Trophoblast cell (in vitro differentiated cells and primary cell): ENCODE measurements around the gene TRAPPC4.
"Not testable (repeated sequence)": the region's sequence is repeated elsewhere in the genome, so short reads cannot be mapped to it uniquely, and the experiment has no call there.

ENCODE experiments used
- DNase-seq, 2 donors: peaks; one replicate each; pipeline ENCODE4 v3.0.0-alpha.2; 2016
- H2AFZ ChIP-seq: 2 replicates; pipeline ENCODE4 v1.6.1; 2013; ENCODE audit warnings: low read length, moderate library complexity, mild to moderate bottlenecking; ENCODE audit not compliant: insufficient read depth, poor library complexity
- H2AK5ac ChIP-seq: 2 replicates; pipeline ENCODE4 v1.6.1; 2013; ENCODE audit warnings: mild to moderate bottlenecking, low read length
- H2BK120ac ChIP-seq: 2 replicates; pipeline ENCODE4 v1.6.1; 2013; ENCODE audit warnings: low read length, mild to moderate bottlenecking, moderate library complexity; ENCODE audit not compliant: insufficient read depth, poor library complexity
- H2BK12ac ChIP-seq: 2 replicates; pipeline ENCODE4 v1.6.1; 2013; ENCODE audit warnings: mild to moderate bottlenecking, low read length, moderate library complexity
- H2BK5ac ChIP-seq: 2 replicates; pipeline ENCODE4 v1.6.1; 2013; ENCODE audit warnings: low read length, low read depth, moderate library complexity, mild to moderate bottlenecking; ENCODE audit not compliant: poor library complexity
- H3K14ac ChIP-seq: 2 replicates; pipeline ENCODE4 v1.6.1; 2013; ENCODE audit warnings: mild to moderate bottlenecking, low read length
- H3K18ac ChIP-seq: 2 replicates; pipeline ENCODE4 v1.6.1; 2013; ENCODE audit warnings: mild to moderate bottlenecking, low read length
- H3K23ac ChIP-seq: 2 replicates; pipeline ENCODE4 v1.6.1; 2013; ENCODE audit warnings: low read length
- H3K27ac ChIP-seq: 2 replicates; pipeline ENCODE4 v1.5.1; 2013; ENCODE audit warnings: low read depth, mild to moderate bottlenecking, inconsistent platforms, low read length, moderate library complexity
- H3K27me3 ChIP-seq: 2 replicates; pipeline ENCODE4 v1.6.1; 2013; ENCODE audit warnings: inconsistent platforms, mild to moderate bottlenecking, low read length, moderate library complexity; ENCODE audit not compliant: insufficient read depth
- H3K36me3 ChIP-seq, 2 experiments: 1 replicate in 1 of 2; 2 replicates in 1 of 2; pipeline ENCODE4 v1.6.1; 2013; ENCODE audit warnings: low read length in 2 of 2, mild to moderate bottlenecking in 2 of 2, moderate library complexity in 1 of 2; ENCODE audit not compliant: insufficient read depth in 2 of 2, control insufficient read depth in 1 of 2
- H3K4ac ChIP-seq: 2 replicates; pipeline ENCODE4 v1.6.1; 2013; ENCODE audit warnings: low read depth, mild to moderate bottlenecking, low read length, moderate library complexity
- H3K4me1 ChIP-seq, 2 experiments: 1 replicate in 1 of 2; 2 replicates in 1 of 2; pipeline ENCODE4 v1.6.1; 2013; ENCODE audit warnings: low read length in 2 of 2, mild to moderate bottlenecking in 2 of 2, moderate library complexity in 1 of 2; ENCODE audit not compliant: insufficient read depth in 2 of 2, control insufficient read depth in 1 of 2
- H3K4me2 ChIP-seq: 2 replicates; pipeline ENCODE4 v1.6.1; 2013; ENCODE audit warnings: inconsistent platforms, mild to moderate bottlenecking, low read length, moderate library complexity
- H3K4me3 ChIP-seq: 2 replicates; pipeline ENCODE4 v1.5.1; 2013; ENCODE audit warnings: mild to moderate bottlenecking, low read depth, low read length, inconsistent platforms
- H3K79me1 ChIP-seq: one replicate; pipeline ENCODE4 v1.6.1; 2013; ENCODE audit warnings: low read length
- H3K79me2 ChIP-seq: 2 replicates; pipeline ENCODE4 v1.6.1; 2013; ENCODE audit warnings: low read length, mild to moderate bottlenecking; ENCODE audit not compliant: control insufficient read depth, insufficient read depth, poor library complexity
- H3K9ac ChIP-seq: 2 replicates; pipeline ENCODE4 v1.6.1; 2013; ENCODE audit warnings: mild to moderate bottlenecking, low read length
- H3K9me3 ChIP-seq: 2 replicates; pipeline ENCODE4 v1.6.1; 2013; ENCODE audit warnings: low read depth, mild to moderate bottlenecking, control low read depth, inconsistent platforms, low read length; ENCODE audit not compliant: insufficient read depth
- H4K12ac ChIP-seq: 2 replicates; pipeline ENCODE4 v1.6.1; 2013; ENCODE audit warnings: low read depth, mild to moderate bottlenecking, low read length, moderate library complexity
- H4K8ac ChIP-seq: 2 replicates; pipeline ENCODE4 v1.6.1; 2013; ENCODE audit warnings: low read depth, mild to moderate bottlenecking, low read length, moderate library complexity
- H4K91ac ChIP-seq: one replicate; pipeline ENCODE4 v1.6.1; 2013; ENCODE audit warnings: low read depth, mild to moderate bottlenecking, low read length, moderate library complexity
- WGBS: extraction: QIAGEN DNeasy Blood & Tissue Kit; methylation state at CpG from one replicate; pipeline ENCODE4 v1.1.7; 2013; ENCODE audit warnings: missing lambda C conversion rate; ENCODE audit not compliant: insufficient read length, insufficient coverage; ENCODE audit errors: extremely low coverage; 5-methylcytosine and 5-hydroxymethylcytosine counted together

Gene TRAPPC4

DNA sequence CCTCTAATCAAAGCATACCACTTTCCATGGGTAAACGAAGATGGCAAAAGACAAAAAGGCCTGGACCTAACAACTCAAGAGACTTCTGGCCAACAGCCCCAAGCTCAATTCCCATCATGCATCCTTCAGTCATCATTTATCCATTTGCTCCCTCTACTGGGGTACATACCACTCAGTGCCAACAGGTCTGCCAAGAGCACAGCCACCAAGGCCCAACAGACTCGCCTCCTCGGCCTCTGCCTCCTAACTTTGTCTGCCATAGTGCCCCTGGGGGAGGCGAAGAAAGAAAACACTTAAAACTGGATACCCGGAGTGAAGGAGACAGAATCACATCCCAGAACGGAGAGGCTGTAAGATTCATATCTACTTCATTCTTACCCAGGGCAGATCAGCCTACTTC, 37.3 kb downstream of the TRAPPC4 start:
- H4K91ac ChIP-seq: no peak overlapping the region
- H4K8ac ChIP-seq: no peak overlapping the region
- no peak overlapping the region for H3K14ac ChIP-seq
- peak overlapping the region; percentile 71 for H3K9ac ChIP-seq
- H3K18ac ChIP-seq: no peak overlapping the region
- no peak overlapping the region for H4K12ac ChIP-seq
- H3K4me1 ChIP-seq: peaks cover 9 to 10% of the 10 kb centered on the region in 2 experiments
- H2BK12ac ChIP-seq: no peak overlapping the region
- H3K4ac ChIP-seq: peak overlapping the region; percentile 60
- H3K27ac ChIP-seq: no peak overlapping the region
- H2BK120ac ChIP-seq: no peak overlapping the region
- no peak overlapping the region for H2AK5ac ChIP-seq
- H3K79me2 ChIP-seq: peaks cover 8% of the 10 kb centered on the region
- no peak overlapping the region for H3K23ac ChIP-seq
- no peak overlapping the region for H2BK5ac ChIP-seq
- no peaks in the 10 kb centered on the region for H3K27me3 ChIP-seq
- no peak for DNase-seq
- H2AFZ ChIP-seq: no peak overlapping the region
- no peak overlapping the region for H3K4me3 ChIP-seq
- peaks cover 2% of the 10 kb centered on the region for H3K9me3 ChIP-seq
- H3K4me2 ChIP-seq: peak overlapping the region; percentile 69
- H3K79me1 ChIP-seq: peaks cover 8% of the 10 kb centered on the region
- WGBS: no CpG with 5 or more reads among the region's 6 CpGs
- peaks cover 38 to 46% of the 10 kb centered on the region in 2 experiments for H3K36me3 ChIP-seq

DNA sequence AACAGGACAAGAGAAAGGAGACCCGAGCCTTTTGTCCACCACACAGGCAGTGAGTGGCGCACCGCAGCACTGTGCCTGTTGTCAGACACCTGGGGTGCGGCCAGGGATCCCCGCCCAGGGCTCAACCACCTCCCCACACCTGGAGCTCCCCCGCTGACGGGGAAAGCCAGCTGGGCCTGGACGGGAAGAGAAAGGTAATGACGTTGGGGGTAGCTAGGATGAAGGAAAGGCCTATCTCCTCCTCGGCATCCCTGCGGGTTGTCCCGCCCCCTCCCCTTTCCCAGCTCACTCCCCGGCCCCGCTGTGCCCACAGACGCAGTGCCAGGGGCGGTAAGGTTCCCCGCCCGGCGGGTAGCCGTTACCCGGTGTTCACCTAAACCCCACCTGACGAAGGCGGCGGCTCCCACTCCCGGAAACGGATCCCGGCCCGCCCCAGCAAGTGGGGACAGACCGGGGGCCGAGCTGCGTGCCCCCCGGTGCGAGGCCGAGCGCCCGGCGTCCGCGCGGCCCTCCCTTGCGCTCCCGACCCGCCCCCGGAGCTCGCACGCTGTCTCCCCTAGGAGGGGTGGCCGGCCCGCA, 37.9 kb downstream of the TRAPPC4 start:
- Histone ChIP-seq H2BK120ac (peak overlapping the region; percentile 93), H3K14ac (peak overlapping the region; percentile 90), H3K4me1 (peaks cover 9 to 10% of the 10 kb centered on the region in 2 experiments), H3K9ac (peak overlapping the region; percentile 71), H3K23ac (no peak overlapping the region), H4K91ac (peak overlapping the region; percentile 87), H3K4me3 (peak overlapping the region; percentile 82), H4K8ac (peak overlapping the region; percentile 88), H2AK5ac (peak overlapping the region; percentile 42), H4K12ac (peak overlapping the region; percentile 86), H3K27me3 (no peaks in the 10 kb centered on the region), H2AFZ (peak overlapping the region; percentile 89), H3K79me2 (peaks cover 8% of the 10 kb centered on the region), H3K27ac (peak overlapping the region; percentile 77), H3K4ac (peak overlapping the region; percentile 60), H2BK5ac (peak overlapping the region; percentile 78), H3K36me3 (peaks cover 32 to 39% of the 10 kb centered on the region in 2 experiments), H3K4me2 (peak overlapping the region; percentile 69), H3K79me1 (peaks cover 8% of the 10 kb centered on the region), H3K18ac (peak overlapping the region; percentile 97), H3K9me3 (peaks cover 1% of the 10 kb centered on the region), H2BK12ac (no peak overlapping the region)
- no CpG with 5 or more reads among the region's 48 CpGs for WGBS
- no peak for DNase-seq

DNA sequence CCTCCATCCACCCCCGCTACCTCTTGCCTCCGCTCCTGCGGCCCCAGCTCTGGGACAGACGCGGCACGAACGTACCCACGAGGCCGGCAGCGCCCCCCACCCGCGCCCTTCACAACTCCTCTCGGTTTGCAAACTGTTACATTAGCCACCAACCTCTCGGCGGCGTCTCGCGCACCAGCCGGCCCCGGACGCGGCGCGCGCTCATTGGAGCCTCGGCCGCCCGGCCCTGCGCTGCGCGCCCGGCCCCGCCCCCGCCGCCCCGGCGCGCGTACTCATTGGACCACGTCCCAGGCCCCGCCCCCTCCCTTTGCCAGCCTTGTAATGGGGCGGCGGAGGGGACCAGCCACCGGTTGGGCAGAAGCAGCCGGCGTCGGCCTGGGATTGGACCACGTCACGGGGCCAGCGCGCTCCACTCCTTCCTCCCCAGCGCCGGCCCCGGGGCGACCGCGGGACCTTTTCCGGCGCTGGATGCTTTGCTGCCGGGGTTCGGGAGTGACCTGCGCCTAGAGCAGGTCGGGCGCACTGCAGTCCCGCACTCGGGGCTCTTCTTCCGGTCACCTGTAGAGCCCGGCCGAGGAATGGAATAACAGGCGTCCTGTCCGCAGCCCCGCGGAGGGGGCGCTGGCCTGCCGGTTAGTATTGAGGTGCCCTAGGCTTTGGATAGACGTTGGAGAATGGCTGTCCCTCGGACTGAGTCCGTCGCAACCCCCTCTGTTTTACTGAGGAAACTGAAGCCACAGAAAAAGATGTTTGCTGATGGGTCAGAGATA, 38.6 kb downstream of the TRAPPC4 start, which contains the start of gene HYOU1:
Gene HYOU1 (minus strand): TSS at position 206 of the 770 bp plus-strand sequence. CDS start 1,045 bp downstream, outside the sequence.
- H3K4me2 ChIP-seq: peak within 1 kb of the TSS; percentile 96
- H2BK12ac ChIP-seq: no peak within 1 kb of the TSS
- peak within 1 kb of the TSS; percentile 87 for H4K91ac ChIP-seq
- H3K4me3 ChIP-seq: peak within 1 kb of the TSS; percentile 82
- H3K14ac ChIP-seq: peak within 1 kb of the TSS; percentile 90
- peak within 1 kb of the TSS; percentile 93 for H2BK120ac ChIP-seq
- H3K4ac ChIP-seq: peak within 1 kb of the TSS; percentile 60
- H3K9ac ChIP-seq: peak within 1 kb of the TSS; percentile 71
- H3K9me3 ChIP-seq: peaks cover 1% of the 10 kb centered on the region
- H3K27ac ChIP-seq: peak within 1 kb of the TSS; percentile 77
- H3K79me2 ChIP-seq: peaks cover 8% of the 10 kb centered on the region
- no CpG with 5 or more reads among the region's 79 CpGs for WGBS
- peak within 1 kb of the TSS; percentile 88 for H4K8ac ChIP-seq
- no peak within 1 kb of the TSS for H3K23ac ChIP-seq
- peak within 1 kb of the TSS; percentile 78 for H2BK5ac ChIP-seq
- peaks cover 8% of the 10 kb centered on the region for H3K79me1 ChIP-seq
- peak within 1 kb of the TSS; percentile 97 for H3K18ac ChIP-seq
- peak within 1 kb of the TSS; percentile 86 for H4K12ac ChIP-seq
- no peaks in the 10 kb centered on the region for H3K27me3 ChIP-seq
- peaks cover 9 to 10% of the 10 kb centered on the region in 2 experiments for H3K4me1 ChIP-seq
- H2AK5ac ChIP-seq: peak within 1 kb of the TSS; percentile 42
- peak; percentile 95 to 97 for DNase-seq
- peak within 1 kb of the TSS; percentile 89 for H2AFZ ChIP-seq
- peaks cover 25 to 33% of the 10 kb centered on the region in 2 experiments for H3K36me3 ChIP-seq

DNA sequence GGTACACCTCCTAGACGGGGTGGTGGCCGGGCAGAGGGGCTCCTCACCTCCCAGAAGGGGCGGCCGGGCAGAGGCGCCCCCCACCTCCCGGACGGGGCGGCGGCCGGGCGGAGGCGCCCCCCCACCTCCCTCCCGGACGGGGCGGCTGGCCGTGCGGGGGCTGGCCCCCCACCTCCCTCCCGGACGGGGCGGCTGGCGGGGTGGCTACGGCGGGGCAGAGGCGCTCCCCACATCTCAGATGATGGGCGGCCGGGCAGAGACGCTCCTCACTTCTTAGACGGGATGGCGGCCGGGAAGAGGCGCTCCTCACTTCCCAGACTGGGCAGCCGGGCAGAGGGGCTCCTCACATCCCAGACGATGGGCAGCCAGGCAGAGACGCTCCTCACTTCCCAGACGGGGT, 40.6 kb downstream of the TRAPPC4 start:
- H2BK12ac ChIP-seq, H2BK120ac ChIP-seq, H3K9me3 ChIP-seq, H3K4me1 ChIP-seq, H3K9ac ChIP-seq, H3K79me2 ChIP-seq, H3K27me3 ChIP-seq, H4K8ac ChIP-seq, H3K79me1 ChIP-seq, H3K4me3 ChIP-seq, DNase-seq, H2BK5ac ChIP-seq, H3K18ac ChIP-seq, H3K4me2 ChIP-seq, H3K14ac ChIP-seq, H2AK5ac ChIP-seq, H3K4ac ChIP-seq, H4K12ac ChIP-seq, H3K23ac ChIP-seq, H3K27ac ChIP-seq, H4K91ac ChIP-seq, H2AFZ ChIP-seq: not testable (repeated sequence)
- WGBS: no CpG with 5 or more reads among the region's 35 CpGs
- H3K36me3 ChIP-seq: peaks cover 15% of the 10 kb centered on the region in 2 experiments
